H1 (cell line): ENCODE measurements around the gene DHCR24. TPM values are rescaled to one million over a fixed set of nuclear protein-coding genes. Genes with fewer than 3 reads are reported as not detected.

Experiments used
- CTCF ChIA-PET: fragments of 300-600 bp; sonication (Branson Sonifier 250); formaldehyde crosslinking; loops from one replicate; lab custom pipeline; 2021; ENCODE audit not compliant: partially characterized antibody; lab: Charles Lee
- POLR2A ChIA-PET: fragments of 300-600 bp; sonication (Branson Sonifier 250); formaldehyde crosslinking; loops from one replicate; lab custom pipeline; 2021; ENCODE audit warnings: inconsistent platforms; ENCODE audit not compliant: partially characterized antibody; lab: Charles Lee
- DNase-seq, 2 experiments: peaks; one replicate each; pipeline versions ENCODE4 v3.0.0 to v3.0.0-alpha.2; 2010 to 2022; ENCODE audit warnings: low spot score in 2 of 2, low read depth in 1 of 2, mixed read lengths in 1 of 2
- FAIRE-seq: peaks from 2 replicates; lab custom pipeline; 2011; peaks lifted over from hg19 to GRCh38; lab: Jason Lieb, UNC
- H2AFZ ChIP-seq: 2 replicates; pipeline ENCODE4 v1.8.1; 2012; ENCODE audit warnings: low read length, inconsistent platforms
- H2AK5ac ChIP-seq: 2 replicates; pipeline ENCODE4 v1.6.1; 2013; ENCODE audit warnings: low read depth, low read length
- H2BK120ac ChIP-seq: replicated peaks from 2 replicates; pipeline ENCODE3; 2013; ENCODE audit warnings: low read depth, low read length, inconsistent platforms
- H2BK12ac ChIP-seq: 2 replicates; pipeline ENCODE4 v1.6.1; 2013; ENCODE audit warnings: low read depth, low read length
- H2BK15ac ChIP-seq: 2 replicates; pipeline ENCODE4 v1.6.1; 2013; ENCODE audit warnings: low read length
- H2BK20ac ChIP-seq: 2 replicates; pipeline ENCODE4 v1.6.1; 2013; ENCODE audit warnings: low read length
- H2BK5ac ChIP-seq: 2 replicates; pipeline ENCODE4 v1.6.1; 2013; ENCODE audit warnings: low read depth, low read length
- H3K14ac ChIP-seq: 2 replicates; pipeline ENCODE4 v1.6.1; 2013; ENCODE audit warnings: inconsistent platforms; ENCODE audit not compliant: insufficient read length
- H3K18ac ChIP-seq: 2 replicates; pipeline ENCODE4 v1.6.1; 2013; ENCODE audit warnings: low read length; ENCODE audit errors: extremely low read depth
- H3K23ac ChIP-seq: 2 replicates; pipeline ENCODE4 v1.6.1; 2013; ENCODE audit warnings: inconsistent platforms; ENCODE audit not compliant: insufficient read length
- H3K23me2 ChIP-seq: 2 replicates; pipeline ENCODE4 v1.6.1; 2013; ENCODE audit warnings: low read depth, low read length
- H3K27ac ChIP-seq: 2 replicates; pipeline ENCODE4 v1.6.1; 2011; ENCODE audit warnings: low read depth, low read length, inconsistent platforms
- H3K27me3 ChIP-seq, 4 experiments: replicated peaks in 1 of 4; 1 replicate in 1 of 4; 2 replicates in 3 of 4; pipeline versions ENCODE4 v1.6.1 to v1.8.1; 2011 to 2013; ENCODE audit warnings: low read length in 3 of 4, mild to moderate bottlenecking in 3 of 4, inconsistent platforms in 2 of 4, mixed read lengths in 2 of 4, moderate library complexity in 1 of 4; ENCODE audit not compliant: control insufficient read depth in 3 of 4, insufficient read depth in 3 of 4; ENCODE audit errors: extremely low read depth in 1 of 4
- H3K36me3 ChIP-seq, 4 experiments: 2 replicates each; pipeline versions ENCODE4 v1.6.1 to v1.8.1; 2011 to 2013; ENCODE audit warnings: mild to moderate bottlenecking in 4 of 4, low read length in 3 of 4, moderate library complexity in 2 of 4, control low read depth in 1 of 4, inconsistent platforms in 1 of 4; ENCODE audit not compliant: insufficient read depth in 4 of 4, control insufficient read depth in 2 of 4
- H3K4ac ChIP-seq: replicated peaks from 2 replicates; pipeline ENCODE3; 2013; ENCODE audit warnings: low read length, low read depth, mixed read lengths, inconsistent platforms; ENCODE audit not compliant: insufficient read length
- H3K4me1 ChIP-seq, 4 experiments: replicated peaks in 1 of 4; 1 replicate in 1 of 4; 2 replicates in 3 of 4; pipeline versions ENCODE4 v1.6.1 to v1.8.1; 2011 to 2013; ENCODE audit warnings: low read length in 3 of 4, inconsistent platforms in 2 of 4, mixed read lengths in 1 of 4; ENCODE audit not compliant: insufficient read depth in 4 of 4, control insufficient read depth in 3 of 4
- H3K4me2 ChIP-seq, 2 experiments: 2 replicates each; pipeline versions ENCODE4 v1.6.1 to v1.8.1; 2011 to 2013; ENCODE audit warnings: low read depth in 2 of 2, low read length in 2 of 2, control low read depth in 1 of 2, inconsistent platforms in 1 of 2, mild to moderate bottlenecking in 1 of 2; ENCODE audit not compliant: insufficient read depth in 1 of 2
- H3K4me3 ChIP-seq, 4 experiments: fragments of 200-600, 300-600 bp in 1 of 4; sonication (generic), shearing (Covaris generic), sonication (Bioruptor Twin) in 1 of 4; 2 replicates each; pipeline versions ENCODE4 v1.5.1 to v1.8.1; 2011 to 2016; ENCODE audit warnings: low read length in 4 of 4, low read depth in 3 of 4, control low read depth in 2 of 4, inconsistent platforms in 2 of 4, mild to moderate bottlenecking in 2 of 4, mixed read lengths in 1 of 4, moderate library complexity in 1 of 4; ENCODE audit not compliant: insufficient read depth in 2 of 4; ENCODE audit errors: extremely low read depth in 1 of 4
- H3K56ac ChIP-seq: replicated peaks from 2 replicates; pipeline ENCODE3; 2013; ENCODE audit warnings: low read depth, mild to moderate bottlenecking, mixed read lengths, low read length, inconsistent platforms; ENCODE audit not compliant: insufficient read length
- H3K79me1 ChIP-seq: 2 replicates; pipeline ENCODE4 v1.6.1; 2013; ENCODE audit warnings: low read depth, low read length, control low read depth
- H3K79me2 ChIP-seq, 2 experiments: 2 replicates each; pipeline versions ENCODE4 v1.6.1 to v1.8.1; 2012 to 2013; ENCODE audit warnings: low read length in 2 of 2, mild to moderate bottlenecking in 2 of 2, inconsistent platforms in 1 of 2; ENCODE audit not compliant: insufficient read depth in 2 of 2, control insufficient read depth in 1 of 2
- H3K9ac ChIP-seq, 4 experiments: replicated peaks in 1 of 4; 1 replicate in 1 of 4; 2 replicates in 3 of 4; pipeline versions ENCODE4 v1.6.1 to v1.8.1; 2011 to 2013; ENCODE audit warnings: low read depth in 3 of 4, low read length in 3 of 4, control low read depth in 2 of 4, mild to moderate bottlenecking in 2 of 4, moderate library complexity in 2 of 4, inconsistent platforms in 1 of 4; ENCODE audit errors: extremely low read depth in 1 of 4
- H3K9me3 ChIP-seq, 2 experiments: 2 replicates each; pipeline versions ENCODE4 v1.6.1 to v1.8.1; 2012 to 2013; ENCODE audit warnings: mild to moderate bottlenecking in 2 of 2, moderate library complexity in 2 of 2, control low read depth in 1 of 2, inconsistent platforms in 1 of 2, low read depth in 1 of 2, low read length in 1 of 2, mixed read lengths in 1 of 2; ENCODE audit not compliant: insufficient read depth in 2 of 2
- H4K20me1 ChIP-seq, 2 experiments: replicated peaks in 1 of 2; 2 replicates each; pipeline versions ENCODE3 to v1.8.1; 2011 to 2013; ENCODE audit warnings: inconsistent platforms in 2 of 2, low read length in 2 of 2, mild to moderate bottlenecking in 1 of 2; ENCODE audit not compliant: insufficient read depth in 2 of 2, control insufficient read depth in 1 of 2
- H4K5ac ChIP-seq: 2 replicates; pipeline ENCODE4 v1.6.1; 2013; ENCODE audit warnings: low read length, low read depth, mixed read lengths, inconsistent platforms; ENCODE audit not compliant: insufficient read length
- H4K8ac ChIP-seq: 2 replicates; pipeline ENCODE4 v1.8.0; 2013; ENCODE audit warnings: mild to moderate bottlenecking, moderate library complexity, low read length, inconsistent platforms; ENCODE audit not compliant: insufficient read depth; ENCODE audit errors: extremely low read depth
- H4K91ac ChIP-seq: replicated peaks from 2 replicates; pipeline ENCODE3; 2013; ENCODE audit warnings: low read length, mixed read lengths, inconsistent platforms; ENCODE audit not compliant: insufficient read length
- ATF3 ChIP-seq: IDR thresholded peaks from 2 replicates; pipeline ENCODE4 v1.6.1; 2011; ENCODE audit warnings: low read depth, mild to moderate bottlenecking, low read length; ENCODE audit not compliant: insufficient read depth
- CHD2 ChIP-seq: IDR thresholded peaks from 2 replicates; pipeline ENCODE4 v1.6.1; 2012; ENCODE audit warnings: low read length, improper control_type of control experiment
- SIX5 ChIP-seq: IDR thresholded peaks from 2 replicates; pipeline ENCODE4 v1.6.1; 2011; ENCODE audit warnings: mild to moderate bottlenecking, low read depth, low read length
- TAF7 ChIP-seq: optimal IDR thresholded peaks from 2 replicates; pipeline ENCODE3; 2011; ENCODE audit warnings: low read depth, mild to moderate bottlenecking, inconsistent platforms, low read length, moderate library complexity, borderline replicate concordance
- WGBS, 2 experiments: shearing (Covaris generic) in 1 of 2; methylation state at CpG; one replicate each; pipeline versions ENCODE4 v1.1.6 to v1.1.7; 2013 to 2015; ENCODE audit warnings: low lambda C conversion rate in 2 of 2, mixed read lengths in 2 of 2, inconsistent platforms in 1 of 2, low coverage in 1 of 2, missing lambda C conversion rate in 1 of 2; ENCODE audit not compliant: insufficient replicate concordance in 2 of 2, insufficient coverage in 1 of 2, insufficient read length in 1 of 2; ENCODE audit errors: extremely low coverage in 1 of 2, missing lambda C conversion rate in 1 of 2; 5-methylcytosine and 5-hydroxymethylcytosine counted together
- polyA plus RNA-seq, 7 experiments: library from polyadenylated mRNA; depleted of rRNA in 3 of 7; stranded (reverse) in 5 of 7; unstranded in 2 of 7; fragments of >200 nt in 5 of 7; fragments of 200-250 nt in 2 of 7; gene quantifications; 1 replicate in 5 of 7; 2 replicates in 1 of 7; 4 replicates in 1 of 7; pipeline versions ENCODE4 v1.2.1 to v1.2.3, GENCODE V29; 2011 to 2013; ENCODE audit warnings: missing spikeins in 2 of 7, mixed read lengths in 2 of 7
- total RNA-seq: library from RNA; stranded (reverse); fragmentation: NEBNext Ultra II Directional; extraction: Animal tissue kit (Norgen Biotek cat#: 25700); gene quantifications from 2 replicates; pipeline ENCODE4 v1.2.1, GENCODE V29; 2021

The DHCR24 gene
- total and polyA plus RNA-seq, 2 of the 8 experiments (the other 6 are each of a cell fraction or from before 2014, with no cell fraction given), result 370 to 419 TPM

GRCh38 chr1:54864460-54865208 is 22.4 kb downstream of the DHCR24 start:
- no peak overlapping the region for H3K4me3 ChIP-seq
- H3K27me3 ChIP-seq, result no peaks in the 10 kb centered on the region
- H3K56ac ChIP-seq, result no peak overlapping the region
- no peaks in the 10 kb centered on the region for H3K4me1 ChIP-seq
- H3K27ac ChIP-seq, result no peak overlapping the region
- no peak overlapping the region for H3K18ac ChIP-seq
- H3K9ac ChIP-seq, result no peak overlapping the region
- no peak overlapping the region for H2BK20ac ChIP-seq
- H3K23me2 ChIP-seq, result no peaks in the 10 kb centered on the region; the same call in 1 of the 2 replicates
- peaks cover 0 to 4% of the 10 kb centered on the region in 2 experiments; a peak in 2 of 4 replicates for H3K79me2 ChIP-seq
- H3K23ac ChIP-seq, result no peak overlapping the region
- TF ChIP-seq ATF3 (no peak), TAF7 (no peak), SIX5 (no peak), CHD2 (no peak)
- H2BK15ac ChIP-seq, result no peak overlapping the region
- FAIRE-seq, result no peak
- H3K9me3 ChIP-seq, result no peaks in the 10 kb centered on the region
- H4K5ac ChIP-seq, result no peak overlapping the region
- no peak overlapping the region for H2AFZ ChIP-seq
- POLR2A ChIA-PET, result no interaction called here
- WGBS, 2 experiments, result 88% methylated on average over 6 of the region's 6 CpGs; no CpG with 5 or more reads in 1 of the 2 experiments
- H3K36me3 ChIP-seq, result peaks cover 30 to 91% (median 81%) of the 10 kb centered on the region in 4 experiments
- no peak for DNase-seq
- H3K4me2 ChIP-seq, result no peak overlapping the region
- H3K79me1 ChIP-seq, result peaks cover 16% of the 10 kb centered on the region
- no peak overlapping the region for H2BK12ac ChIP-seq
- H3K4ac ChIP-seq, result no peak overlapping the region
- H3K14ac ChIP-seq, result no peak overlapping the region
- H4K20me1 ChIP-seq, result peaks cover 5 to 35% of the 10 kb centered on the region in 2 experiments
- H2BK120ac ChIP-seq, result no peak overlapping the region
- H2BK5ac ChIP-seq, result no peak overlapping the region
- CTCF ChIA-PET, result no interaction called here
- peak overlapping the region; percentile 65; the same call in 1 of the 2 replicates for H4K8ac ChIP-seq
- no peak overlapping the region for H4K91ac ChIP-seq
- H2AK5ac ChIP-seq, result no peak overlapping the region
